RWPE1 (cell line): Measurements from ENCODE around the gene WNK1.

Experiments used
- CTCF ChIA-PET: fragments of 350-600 bp; sonication (Branson Sonifier 250); formaldehyde crosslinking; extraction: SDS; loops from one replicate; lab custom pipeline; 2021; lab: Yijun Ruan, JAX
- POLR2A ChIA-PET: fragments of 400-600 bp; formaldehyde crosslinking; extraction: SDS; loops from one replicate; lab custom pipeline; 2020; ENCODE audit warnings: antibody characterized with exemption; ENCODE audit not compliant: low non-redundant PET; lab: Yijun Ruan, JAX
- DNase-seq: peaks from one replicate; pipeline ENCODE4 v3.0.0; 2012; ENCODE audit warnings: low spot score
- H3K27ac ChIP-seq: fragments of 450-650 bp; 2 replicates; pipeline ENCODE4 v1.5.1; 2017
- TF ChIP-seq, protein P1 (sequence below): fragments of 450-650 bp; conservative IDR thresholded peaks from 2 replicates; pipeline ENCODE4 v1.5.1; 2017; ENCODE audit warnings: low read depth, mild to moderate bottlenecking

Gene WNK1

DNA sequence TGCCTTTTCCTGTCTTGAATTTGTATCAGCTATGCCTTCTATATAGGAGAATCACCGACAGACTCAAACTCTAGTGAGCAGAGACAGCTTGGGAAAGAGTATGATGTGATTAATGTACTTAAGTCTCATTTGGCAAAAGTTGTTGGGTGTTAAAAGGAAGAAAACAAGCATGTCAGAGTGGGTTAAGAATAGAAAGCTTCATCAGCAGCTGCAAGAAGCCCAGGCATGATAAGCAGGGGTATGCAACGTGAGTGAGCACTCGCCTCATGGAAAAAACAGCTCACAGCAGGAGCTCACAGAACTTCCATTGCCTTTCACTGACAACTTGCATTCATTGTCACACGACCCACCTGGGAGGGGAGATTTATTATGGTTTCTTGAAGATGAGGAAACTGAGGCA, 35.9 kb upstream of the WNK1 start:
- CTCF ChIA-PET: interaction anchor here (0.5 to 0.7 kb wide), 4 partner anchors 22 to 146 kb away, joined by 3 to 4 read pairs (median 4); no protein-coding TSS in a partner anchor

DNA sequence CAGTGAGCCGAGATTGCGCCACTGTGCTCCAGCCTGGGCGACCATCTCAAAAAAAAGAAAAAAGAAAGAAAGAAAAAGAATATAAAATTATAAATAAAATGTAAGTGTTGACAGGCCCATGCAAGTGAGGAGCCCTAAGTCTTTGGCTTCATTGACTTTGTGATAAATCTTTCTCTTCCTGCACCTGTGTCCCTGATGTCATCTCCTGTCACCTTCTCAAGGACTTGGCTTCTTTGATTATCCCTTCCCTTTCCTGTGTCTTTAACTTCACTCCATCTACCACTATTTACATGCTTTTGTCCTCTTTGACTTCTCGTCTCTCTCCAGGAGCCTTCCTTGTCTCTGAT, 33.6 kb upstream of the WNK1 start:
- no peak overlapping the region for H3K27ac ChIP-seq
- POLR2A ChIA-PET: no interaction called here
- DNase-seq: no peak
- TF ChIP-seq, protein P1, sequence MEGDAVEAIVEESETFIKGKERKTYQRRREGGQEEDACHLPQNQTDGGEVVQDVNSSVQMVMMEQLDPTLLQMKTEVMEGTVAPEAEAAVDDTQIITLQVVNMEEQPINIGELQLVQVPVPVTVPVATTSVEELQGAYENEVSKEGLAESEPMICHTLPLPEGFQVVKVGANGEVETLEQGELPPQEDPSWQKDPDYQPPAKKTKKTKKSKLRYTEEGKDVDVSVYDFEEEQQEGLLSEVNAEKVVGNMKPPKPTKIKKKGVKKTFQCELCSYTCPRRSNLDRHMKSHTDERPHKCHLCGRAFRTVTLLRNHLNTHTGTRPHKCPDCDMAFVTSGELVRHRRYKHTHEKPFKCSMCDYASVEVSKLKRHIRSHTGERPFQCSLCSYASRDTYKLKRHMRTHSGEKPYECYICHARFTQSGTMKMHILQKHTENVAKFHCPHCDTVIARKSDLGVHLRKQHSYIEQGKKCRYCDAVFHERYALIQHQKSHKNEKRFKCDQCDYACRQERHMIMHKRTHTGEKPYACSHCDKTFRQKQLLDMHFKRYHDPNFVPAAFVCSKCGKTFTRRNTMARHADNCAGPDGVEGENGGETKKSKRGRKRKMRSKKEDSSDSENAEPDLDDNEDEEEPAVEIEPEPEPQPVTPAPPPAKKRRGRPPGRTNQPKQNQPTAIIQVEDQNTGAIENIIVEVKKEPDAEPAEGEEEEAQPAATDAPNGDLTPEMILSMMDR: no peak
- CTCF ChIA-PET: no interaction called here

More for the DNA sequence above, 35.9 kb upstream of the WNK1 start:
- TF ChIP-seq, protein P1: no peak
- no peak overlapping the region for H3K27ac ChIP-seq
- POLR2A ChIA-PET: no interaction called here
- no peak for DNase-seq

DNA sequence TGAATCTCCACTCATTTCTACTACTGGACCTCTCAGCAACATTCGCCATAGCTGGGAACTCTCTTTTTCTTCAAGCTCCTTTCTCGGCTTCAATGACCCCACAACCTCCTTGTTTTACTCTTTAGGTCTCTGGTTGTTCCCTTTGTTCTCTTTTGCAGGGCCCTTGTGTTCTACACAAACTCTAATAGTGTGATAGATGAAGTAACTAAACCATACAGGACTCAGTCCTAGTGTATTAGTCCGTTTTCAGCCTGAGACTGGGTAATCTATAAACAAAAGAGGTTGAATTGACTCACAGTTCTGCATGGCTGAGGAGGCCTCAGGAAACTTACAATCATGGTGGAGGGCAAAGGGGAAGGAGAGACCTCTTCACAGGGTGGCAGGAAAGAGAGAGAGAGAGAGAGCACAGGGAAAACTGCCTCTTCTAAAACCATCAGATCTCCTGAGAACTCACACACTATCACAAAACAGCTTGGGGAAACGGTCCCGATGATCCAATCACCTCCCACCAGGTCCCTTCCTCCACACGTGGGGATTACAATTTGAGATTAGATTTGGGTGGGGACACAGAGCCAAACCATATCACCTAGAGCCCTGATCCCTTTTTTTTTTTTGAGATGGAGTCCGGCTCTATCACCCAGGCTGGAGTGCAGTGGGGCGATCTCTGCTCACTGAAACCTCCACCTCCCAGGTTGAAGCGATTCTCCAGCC, 32.0 kb upstream of the WNK1 start:
- ChIA-PET CTCF (no interaction called here), POLR2A (no interaction called here)
- TF ChIP-seq, protein P1: no peak
- no peak overlapping the region for H3K27ac ChIP-seq
- no peak for DNase-seq

DNA sequence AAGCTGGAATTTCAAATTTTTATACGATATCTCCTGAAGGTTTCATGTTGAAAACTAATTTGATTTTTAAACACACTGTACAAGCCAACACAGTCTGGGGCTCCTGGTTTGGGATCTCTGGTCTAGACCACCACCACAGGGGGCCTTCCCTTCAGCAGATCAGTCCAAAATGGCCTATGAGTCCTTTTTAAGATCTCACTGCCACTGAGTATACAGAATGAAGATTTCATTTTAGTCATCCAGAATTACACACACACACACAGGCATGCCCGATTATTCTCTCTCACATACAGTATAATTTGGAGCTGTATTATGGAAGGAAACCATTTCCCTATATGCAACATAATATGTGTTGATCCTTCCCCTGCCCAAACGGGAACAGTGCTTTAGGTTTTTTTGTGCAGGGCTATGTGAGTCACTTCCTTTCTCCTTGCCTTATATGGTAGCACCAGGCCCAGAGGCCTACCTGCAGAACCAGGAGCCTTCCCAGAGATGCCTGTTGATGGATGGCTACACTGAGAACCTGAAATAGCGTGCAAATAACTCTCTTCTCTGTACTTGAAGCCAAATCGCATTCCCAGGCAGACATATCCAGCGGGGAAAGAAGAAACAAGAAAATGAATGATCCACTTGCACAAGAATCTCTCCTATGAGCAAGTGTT, 28.1 kb upstream of the WNK1 start:
- POLR2A ChIA-PET: no interaction called here
- peak; percentile 43 for DNase-seq
- H3K27ac ChIP-seq: no peak overlapping the region
- CTCF ChIA-PET: interaction anchor here (0.8 kb wide), 1 partner anchor 89 kb away, joined by 3 read pairs; no protein-coding TSS in a partner anchor
- TF ChIP-seq, protein P1: no peak

DNA sequence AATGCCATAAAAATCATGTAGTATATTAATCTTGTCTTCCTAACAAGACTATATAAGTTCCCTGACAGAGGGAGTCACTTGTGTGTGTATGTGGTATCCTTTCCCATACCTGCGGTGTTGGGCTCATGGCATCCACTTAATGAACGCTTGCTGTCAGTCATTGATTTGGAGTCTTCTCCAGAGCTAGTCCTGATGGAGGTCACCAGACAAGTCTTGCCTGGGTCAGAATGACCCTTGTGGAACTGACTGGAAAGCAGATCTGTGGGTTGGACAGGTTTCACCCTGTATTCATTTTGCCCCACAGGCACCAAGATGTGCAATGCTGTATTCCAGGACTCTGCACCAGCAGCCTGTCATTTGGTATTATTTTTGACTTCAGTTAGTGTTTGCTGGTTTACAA, 27.3 kb upstream of the WNK1 start:
- TF ChIP-seq, protein P1: no peak
- POLR2A ChIA-PET: no interaction called here
- DNase-seq: no peak
- CTCF ChIA-PET: no interaction called here
- no peak overlapping the region for H3K27ac ChIP-seq

DNA sequence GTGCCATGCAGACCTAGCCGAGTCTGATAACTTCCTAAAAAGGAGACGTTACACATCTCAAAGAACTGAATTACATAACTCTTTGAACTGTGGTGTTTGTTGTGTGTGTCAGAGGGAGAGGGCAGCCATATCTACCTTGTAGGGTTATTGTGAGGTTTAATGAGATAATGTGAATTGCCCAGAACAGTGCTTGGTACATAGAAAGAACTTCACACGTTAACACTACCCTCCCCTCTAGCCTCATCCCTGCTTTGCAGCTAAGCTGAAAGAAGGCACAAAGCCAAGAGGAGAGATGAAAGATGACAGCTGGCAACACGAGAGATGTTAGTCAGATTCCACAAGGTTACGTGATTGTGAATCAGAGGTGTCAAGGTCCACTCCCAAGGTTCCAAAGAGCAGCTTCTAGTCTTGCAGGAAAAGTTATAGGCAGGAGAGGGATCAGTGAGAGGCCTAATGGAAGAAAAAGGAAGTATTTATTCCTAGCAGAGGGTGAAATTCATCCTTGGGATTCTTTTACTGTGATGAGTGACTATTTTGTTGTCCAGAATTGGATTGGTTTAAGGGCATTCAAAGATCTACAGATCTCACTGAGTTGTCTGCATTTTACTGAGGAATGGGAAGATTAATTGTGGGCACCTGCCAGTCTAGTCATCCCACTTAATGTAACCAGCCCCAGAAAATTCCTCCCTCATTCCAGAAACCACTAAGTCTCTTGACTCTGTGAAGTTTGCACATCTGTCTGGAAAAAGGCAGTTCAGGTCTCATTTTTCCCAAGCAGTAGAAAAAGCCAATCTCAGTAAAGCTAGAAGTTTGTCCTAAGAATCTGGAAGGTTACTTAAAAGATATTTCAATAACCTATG, 25.9 kb upstream of the WNK1 start:
- TF ChIP-seq, protein P1: no peak
- H3K27ac ChIP-seq: no peak overlapping the region
- peak; percentile 39 for DNase-seq
- ChIA-PET CTCF (no interaction called here), POLR2A (no interaction called here)
